ENCODE measurements around the gene CYTH4. TPM values are rescaled to one million over a fixed set of nuclear protein-coding genes. Genes with fewer than 3 reads are reported as not detected.

Gene CYTH4
- total RNA-seq, 1 donor from 2014 or later = 24.1 TPM

- no peak for DNase-seq (ENCODE audit: low spot score)
Observed at GRCh38 chr22:37329238-37330140, 47.2 kb downstream of the CYTH4 start.

GRCh38 chr22:37330200-37331033 lies 48.1 kb downstream of the CYTH4 start:
- peak; percentile 93 for DNase-seq (ENCODE audit: low spot score)

- DNase-seq (ENCODE audit: low spot score) = peak; percentile 40
Observed at GRCh38 chr22:37331034-37331428, 48.7 kb downstream of the CYTH4 start.

- peak; percentile 83 for DNase-seq (ENCODE audit: low spot score)
Observed at GRCh38 chr22:37331856-37332536, 49.7 kb downstream of the CYTH4 start.

- DNase-seq (ENCODE audit: low spot score) = no peak
Observed at GRCh38 chr22:37333724-37334460, 51.6 kb downstream of the CYTH4 start.

- DNase-seq (ENCODE audit: low spot score) = no peak
Observed at GRCh38 chr22:37334461-37334858, 52.2 kb downstream of the CYTH4 start.

GRCh38 chr22:37334859-37335805 lies 52.8 kb downstream of the CYTH4 start:
- DNase-seq (ENCODE audit: low spot score) = no peak

- DNase-seq (ENCODE audit: low spot score) = no peak
Observed at GRCh38 chr22:37335806-37336199, 53.5 kb downstream of the CYTH4 start.

GRCh38 chr22:37336579-37336978 lies 54.3 kb downstream of the CYTH4 start:
- peak; percentile 47 for DNase-seq (ENCODE audit: low spot score)

GRCh38 chr22:37337204-37337943 lies 55.1 kb downstream of the CYTH4 start:
- DNase-seq (ENCODE audit: low spot score) = no peak

GRCh38 chr22:37338539-37339246 lies 56.4 kb downstream of the CYTH4 start:
- DNase-seq (ENCODE audit: low spot score) = no peak

GRCh38 chr22:37340331-37341262 lies 58.3 kb downstream of the CYTH4 start:
- no peak for DNase-seq (ENCODE audit: low spot score)

GRCh38 chr22:37342065-37342464 lies 59.8 kb downstream of the CYTH4 start:
- DNase-seq (ENCODE audit: low spot score) = no peak

GRCh38 chr22:37343348-37343747 lies 61.0 kb downstream of the CYTH4 start:
- DNase-seq (ENCODE audit: low spot score) = no peak

GRCh38 chr22:37343863-37344734 lies 61.8 kb downstream of the CYTH4 start:
- DNase-seq (ENCODE audit: low spot score) = no peak

GRCh38 chr22:37344735-37345449 lies 62.6 kb downstream of the CYTH4 start:
- no peak for DNase-seq (ENCODE audit: low spot score)
